ENCODE measurements around the gene JAZF1.

Gene JAZF1

GRCh38 chr7:28161331-28161730, 19.3 kb downstream of the JAZF1 start:
- Histone ChIP-seq H3K27ac (ENCODE audit: low read depth, low read length, poor library complexity, severe bottlenecking) (peak overlapping the region; percentile 40), H3K9ac (ENCODE audit: low read length) (no peak overlapping the region), H3K4me2 (ENCODE audit: low read length) (no peak overlapping the region), H3K36me3 (ENCODE audit: insufficient read depth, low read length) (no peaks in the 10 kb centered on the region), H3K79me2 (ENCODE audit: insufficient read depth, low read length) (no peaks in the 10 kb centered on the region), H3K4me3 (ENCODE audit: low read depth, low read length, poor library complexity, severe bottlenecking) (no peak overlapping the region), H3K9me2 (ENCODE audit: low read depth, low read length) (no peaks in the 10 kb centered on the region), H2AFZ (ENCODE audit: low read length) (no peak overlapping the region), H4K20me1 (ENCODE audit: insufficient read depth, low read length) (no peaks in the 10 kb centered on the region), H3F3A (ENCODE audit: insufficient read depth, low read length) (no peaks in the 10 kb centered on the region), H3K27me3 (ENCODE audit: insufficient read depth, low read length) (no peaks in the 10 kb centered on the region), H3K9me3 (ENCODE audit: low read length) (no peaks in the 10 kb centered on the region), H3K4me1 (ENCODE audit: insufficient read depth, low read length, severe bottlenecking) (peaks cover 72% of the 10 kb centered on the region)
- no peak for TF ChIP-seq EZH2 (IDR thresholded peaks at IDR 0.05; ENCODE audit: borderline replicate concordance, low read length)
- TF ChIP-seq CTCF (IDR thresholded peaks at IDR 0.05; ENCODE audit: low read length) = no peak

- H3K9me2 ChIP-seq (ENCODE audit: low read depth, low read length) = no peaks in the 10 kb centered on the region
- H3K79me2 ChIP-seq (ENCODE audit: insufficient read depth, low read length) = no peaks in the 10 kb centered on the region
- no peaks in the 10 kb centered on the region for H3K9me3 ChIP-seq (ENCODE audit: low read length)
- H4K20me1 ChIP-seq (ENCODE audit: insufficient read depth, low read length) = no peaks in the 10 kb centered on the region
- no peak overlapping the region for H3K9ac ChIP-seq (ENCODE audit: low read length)
- no peaks in the 10 kb centered on the region for H3K27me3 ChIP-seq (ENCODE audit: insufficient read depth, low read length)
- TF ChIP-seq CTCF (IDR thresholded peaks at IDR 0.05; ENCODE audit: low read length) (no peak), EZH2 (IDR thresholded peaks at IDR 0.05; ENCODE audit: borderline replicate concordance, low read length) (no peak)
- H3K4me3 ChIP-seq (ENCODE audit: low read depth, low read length, poor library complexity, severe bottlenecking) = no peak overlapping the region
- no peaks in the 10 kb centered on the region for H3K36me3 ChIP-seq (ENCODE audit: insufficient read depth, low read length)
- H3K4me2 ChIP-seq (ENCODE audit: low read length) = no peak overlapping the region
- no peak overlapping the region for H2AFZ ChIP-seq (ENCODE audit: low read length)
- H3K27ac ChIP-seq (ENCODE audit: low read depth, low read length, poor library complexity, severe bottlenecking) = peak overlapping the region; percentile 40
- 0 out of 2 replicates have a peak, but pooled peaks cover 2% of the 10 kb centered on the region for H3F3A ChIP-seq (ENCODE audit: insufficient read depth, low read length)
- H3K4me1 ChIP-seq (ENCODE audit: insufficient read depth, low read length, severe bottlenecking) = peaks cover 72% of the 10 kb centered on the region
Measured at GRCh38 chr7:28160551-28160991, 20.0 kb downstream of the JAZF1 start.

- Histone ChIP-seq H3F3A (ENCODE audit: insufficient read depth, low read length) (peaks cover 11% of the 10 kb centered on the region; the same call in 1 of the 2 replicates), H3K36me3 (ENCODE audit: insufficient read depth, low read length) (no peaks in the 10 kb centered on the region), H2AFZ (ENCODE audit: low read length) (no peak overlapping the region), H3K79me2 (ENCODE audit: insufficient read depth, low read length) (peaks cover 6% of the 10 kb centered on the region; the same call in 1 of the 2 replicates), H3K27ac (ENCODE audit: low read depth, low read length, poor library complexity, severe bottlenecking) (no peak overlapping the region), H3K4me2 (ENCODE audit: low read length) (no peak overlapping the region), H3K9me3 (ENCODE audit: low read length) (no peaks in the 10 kb centered on the region), H3K27me3 (ENCODE audit: insufficient read depth, low read length) (no peaks in the 10 kb centered on the region), H3K4me3 (ENCODE audit: low read depth, low read length, poor library complexity, severe bottlenecking) (no peak overlapping the region), H3K4me1 (ENCODE audit: insufficient read depth, low read length, severe bottlenecking) (peaks cover 80% of the 10 kb centered on the region), H3K9me2 (ENCODE audit: low read depth, low read length) (no peaks in the 10 kb centered on the region), H4K20me1 (ENCODE audit: insufficient read depth, low read length) (no peaks in the 10 kb centered on the region), H3K9ac (ENCODE audit: low read length) (no peak overlapping the region)
- TF ChIP-seq EZH2 (IDR thresholded peaks at IDR 0.05; ENCODE audit: borderline replicate concordance, low read length) = no peak
- TF ChIP-seq CTCF (IDR thresholded peaks at IDR 0.05; ENCODE audit: low read length) = no peak
Measured at GRCh38 chr7:28157831-28158416, 22.7 kb downstream of the JAZF1 start.

Data from OCI-LY1 (cell line).